ENCODE results near the gene SCD5.

Gene SCD5

DNA sequence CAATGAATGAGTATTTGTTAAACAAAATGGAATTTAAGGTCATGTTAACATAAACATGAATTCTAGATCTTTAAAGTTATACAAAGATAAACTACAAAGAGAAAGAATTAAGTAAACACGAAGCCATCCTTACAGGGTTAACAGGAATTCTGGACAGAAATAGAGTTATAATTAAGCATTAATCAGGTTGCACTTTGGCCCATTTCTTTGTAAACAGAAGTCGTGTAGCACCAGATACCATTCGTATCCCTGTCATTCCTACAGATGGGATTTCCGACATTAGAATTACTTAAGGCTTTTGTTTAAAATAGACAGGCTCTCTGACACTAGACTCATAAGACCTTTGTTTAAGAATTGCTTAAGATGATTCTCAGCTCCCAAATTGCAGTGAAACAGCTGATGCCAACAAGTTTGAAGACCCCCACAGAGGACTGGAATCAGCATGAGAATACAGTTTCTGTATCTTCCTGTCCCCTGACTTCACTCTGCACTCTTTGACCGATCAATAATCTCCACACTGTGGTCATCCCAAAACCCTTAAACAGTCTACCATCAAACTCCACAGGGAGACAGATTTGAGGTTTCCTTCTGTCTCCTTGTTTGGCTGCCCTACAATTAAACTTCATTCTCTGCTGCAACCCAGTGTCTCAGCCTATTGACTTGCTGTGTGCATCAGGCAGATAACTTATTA is 214.6 kb downstream of the SCD5 start:
- no peak for DNase-seq

DNA sequence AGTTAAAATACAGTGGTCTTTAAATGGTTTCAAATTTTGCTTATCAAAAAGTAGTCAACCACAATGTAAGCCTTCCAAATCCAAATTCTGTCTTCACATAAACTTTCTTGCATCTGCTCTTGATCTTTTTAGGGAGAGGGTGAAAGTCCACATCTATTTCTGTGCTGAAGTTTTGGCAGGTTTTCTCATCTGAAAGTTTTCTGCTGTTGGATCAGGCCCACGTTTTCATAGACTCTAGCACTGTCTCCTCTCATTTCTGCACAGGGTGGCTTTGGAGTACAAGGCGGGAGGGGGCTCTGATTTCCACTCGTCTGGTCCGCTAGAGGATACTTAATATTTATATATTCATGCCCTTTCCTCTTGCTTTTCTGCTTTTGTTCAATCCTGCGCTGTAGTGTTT is 218.7 kb downstream of the SCD5 start:
- DNase-seq = no peak
